WERI-Rb-1 (cell line): Measurements from ENCODE around the gene KRTAP1-5.
"Not testable (repeated sequence)": the region's sequence is repeated elsewhere in the genome, so short reads cannot be mapped to it uniquely, and the experiment has no call there.

ENCODE experiments used
- DNase-seq: peaks from one replicate; pipeline ENCODE4 v3.0.0-alpha.2; 2020
- H3K27ac ChIP-seq: fragments of 250-450 bp; sonication (Bioruptor Pico); 2 replicates; pipeline ENCODE4 v1.5.1; 2020; ENCODE audit warnings: mild to moderate bottlenecking, moderate library complexity
- H3K27me3 ChIP-seq: fragments of 250-450 bp; sonication (Bioruptor Pico); 2 replicates; pipeline ENCODE4 v1.5.1; 2021; ENCODE audit warnings: mild to moderate bottlenecking, low read depth, moderate library complexity; ENCODE audit not compliant: insufficient read depth, severe bottlenecking
- H3K36me3 ChIP-seq: fragments of 250-450 bp; sonication (Bioruptor Pico); 2 replicates; pipeline ENCODE4 v1.5.1; 2020; ENCODE audit warnings: mild to moderate bottlenecking, moderate library complexity
- H3K4me3 ChIP-seq: 2 replicates; pipeline ENCODE4 v1.5.1; 2011; ENCODE audit warnings: low read depth, mild to moderate bottlenecking, control low read depth, low read length
- H3K9me3 ChIP-seq: fragments of 250-450 bp; sonication (Bioruptor Pico); 2 replicates; pipeline ENCODE4 v1.5.1; 2021; ENCODE audit warnings: mild to moderate bottlenecking, moderate library complexity; ENCODE audit not compliant: severe bottlenecking
- CTCF ChIP-seq: IDR thresholded peaks from 2 replicates; pipeline ENCODE4 v1.5.1; 2011; ENCODE audit warnings: low read depth, mild to moderate bottlenecking, control low read depth, inconsistent platforms, low read length

The KRTAP1-5 gene

GRCh38 chr17:41004397-41004796 lies 22.6 kb downstream of the KRTAP1-5 start:
- TF ChIP-seq CTCF, result no peak
- Histone ChIP-seq H3K27me3 (no peaks in the 10 kb centered on the region), H3K36me3 (no peaks in the 10 kb centered on the region), H3K4me3 (no peak overlapping the region), H3K9me3 (no peaks in the 10 kb centered on the region), H3K27ac (no peak overlapping the region)
- DNase-seq, result peak; percentile 21

- Histone ChIP-seq H3K4me3 (no peak overlapping the region), H3K27me3 (no peaks in the 10 kb centered on the region), H3K36me3 (no peaks in the 10 kb centered on the region), H3K27ac (no peak overlapping the region), H3K9me3 (no peaks in the 10 kb centered on the region)
- DNase-seq, result no peak
- TF ChIP-seq CTCF, result no peak
Observed at GRCh38 chr17:41003926-41004325, 23.1 kb downstream of the KRTAP1-5 start.

GRCh38 chr17:41002814-41003213 lies 24.2 kb downstream of the KRTAP1-5 start:
- DNase-seq, result no peak
- Histone ChIP-seq H3K27ac (no peak overlapping the region), H3K36me3 (no peaks in the 10 kb centered on the region), H3K4me3 (no peak overlapping the region), H3K27me3 (no peaks in the 10 kb centered on the region), H3K9me3 (no peaks in the 10 kb centered on the region)
- no peak for TF ChIP-seq CTCF

- TF ChIP-seq CTCF, result no peak
- Histone ChIP-seq H3K27ac (no peak overlapping the region), H3K9me3 (no peaks in the 10 kb centered on the region), H3K27me3 (no peaks in the 10 kb centered on the region), H3K4me3 (no peak overlapping the region), H3K36me3 (no peaks in the 10 kb centered on the region)
- no peak for DNase-seq
Observed at GRCh38 chr17:41001795-41002194, 25.2 kb downstream of the KRTAP1-5 start.

- not testable (repeated sequence) for H3K27me3 ChIP-seq, H3K4me3 ChIP-seq, H3K36me3 ChIP-seq, H3K9me3 ChIP-seq
- DNase-seq, result peak; percentile 87
- peak within 1 kb of the TSS; percentile 11; the same call in 1 of the 2 replicates for H3K27ac ChIP-seq
Observed at GRCh38 chr17:40999563-40999962, 27.4 kb downstream of the KRTAP1-5 start, which contains the start of gene KRTAP3-2. KRTAP3-2 (minus strand) TSS chr17:40999906; CDS start chr17:40999853, 53 bp downstream.

- TF ChIP-seq CTCF, result no peak
- no peaks in the 10 kb centered on the region for H3K27me3 ChIP-seq
- H3K36me3 ChIP-seq, result no peaks in the 10 kb centered on the region
- H3K27ac ChIP-seq, result no peak overlapping the region
- no peaks in the 10 kb centered on the region for H3K9me3 ChIP-seq
- DNase-seq, result no peak
- no peak overlapping the region for H3K4me3 ChIP-seq
Observed at GRCh38 chr17:40997361-40997760, 29.6 kb downstream of the KRTAP1-5 start.
